IPS DF 4.7 (cell line): ENCODE data around the gene CNNM1.
A peak's percentile ranks its signal among the peaks of the same experiment; 100 is the strongest.

Experiments
- DNase-seq: peaks from one replicate; pipeline ENCODE4 v3.0.0-alpha.2; 2013; ENCODE audit warnings: low spot score; ENCODE audit errors: extremely low read depth

Gene CNNM1

DNA sequence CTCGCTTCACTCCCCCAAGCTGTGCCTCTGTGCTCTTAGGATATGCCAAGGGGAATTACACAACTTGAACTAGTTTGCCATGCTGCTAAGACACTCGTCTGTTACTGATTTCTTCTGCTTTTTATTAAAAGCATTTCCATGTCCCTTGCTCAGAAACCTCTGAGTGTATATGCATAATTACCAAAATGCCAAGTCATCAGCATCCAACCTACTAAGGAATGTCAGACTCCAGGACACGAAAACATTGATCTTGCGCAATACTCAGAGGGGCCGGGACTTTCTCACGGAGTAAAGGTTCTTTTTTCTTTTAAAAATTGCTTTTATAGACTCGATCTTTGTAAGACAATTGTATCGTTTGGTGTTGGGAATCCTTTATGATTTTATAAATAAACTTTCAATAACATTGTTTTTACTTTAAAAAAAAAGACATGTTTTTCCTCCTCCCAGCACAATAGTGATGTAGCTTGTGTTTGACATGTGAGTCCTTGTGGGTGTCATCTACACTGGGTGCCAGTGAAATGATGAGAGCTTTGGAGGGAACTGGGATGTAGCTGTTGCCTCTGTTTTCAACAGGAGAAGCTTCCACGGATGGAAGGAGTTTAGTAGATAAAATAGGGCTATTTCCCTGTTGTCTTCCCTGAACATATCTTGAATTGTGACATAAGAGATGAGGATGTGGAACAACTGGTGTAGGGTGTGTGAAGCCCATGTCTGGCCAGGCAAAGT is 43.6 kb downstream of the CNNM1 start:
- DNase-seq, result no peak

DNA sequence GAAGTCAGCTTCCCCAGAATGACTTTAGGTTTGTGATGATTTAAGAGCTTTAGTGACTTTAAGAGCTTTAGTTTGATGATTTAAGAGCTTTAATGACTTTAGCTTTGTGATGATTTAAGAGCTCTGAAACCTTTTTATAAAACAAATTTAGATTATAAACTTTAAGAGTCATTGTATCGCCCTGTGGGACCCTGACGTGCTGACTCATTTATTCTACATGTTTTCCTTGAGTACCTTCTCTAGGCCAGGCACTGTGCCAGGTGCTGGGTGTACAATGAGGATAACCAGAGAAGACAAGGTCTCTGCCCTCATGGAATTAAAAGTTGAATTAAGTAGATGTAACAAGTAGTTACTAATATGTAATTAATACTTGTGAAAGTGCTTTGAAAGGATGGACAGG is 45.4 kb downstream of the CNNM1 start:
- DNase-seq, result no peak

DNA sequence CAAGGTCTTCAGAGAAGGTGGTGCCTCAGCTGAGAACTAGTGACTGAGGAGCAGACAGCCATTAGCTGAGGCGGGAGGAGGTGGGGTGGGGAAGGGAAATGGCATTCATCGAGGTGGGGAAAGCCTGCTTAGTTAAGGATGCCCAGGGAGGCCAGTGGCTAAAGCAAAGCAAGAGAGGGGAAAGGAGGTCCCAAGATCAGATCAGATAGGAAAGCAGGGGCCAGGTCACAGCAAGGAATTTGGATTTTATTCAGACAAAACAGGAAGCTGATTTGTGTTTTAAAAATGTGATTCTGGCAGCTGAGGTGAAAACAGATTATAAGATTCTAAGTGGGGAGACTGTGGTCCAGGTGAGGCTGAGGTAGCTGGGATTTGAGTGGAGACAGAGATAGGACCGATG is 45.8 kb downstream of the CNNM1 start:
- no peak for DNase-seq

DNA sequence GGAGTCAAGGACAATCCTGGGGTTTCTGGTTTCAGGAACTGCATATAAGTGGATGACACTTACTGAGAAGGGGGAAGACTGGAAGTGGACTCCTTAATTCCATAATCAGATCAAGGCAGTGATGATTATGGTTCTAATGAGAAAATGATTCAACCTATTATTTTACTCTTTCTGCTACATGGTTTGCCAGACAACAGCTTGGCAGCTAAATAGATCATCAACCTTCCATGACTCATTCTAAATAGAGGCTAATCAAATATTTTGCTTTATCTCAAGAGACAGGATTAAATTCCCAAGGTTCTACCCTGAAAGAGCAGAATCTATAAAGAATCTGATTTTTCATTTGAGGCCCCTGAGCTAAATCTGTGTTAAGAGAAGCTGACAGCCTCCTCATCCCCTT is 46.3 kb downstream of the CNNM1 start:
- no peak for DNase-seq

DNA sequence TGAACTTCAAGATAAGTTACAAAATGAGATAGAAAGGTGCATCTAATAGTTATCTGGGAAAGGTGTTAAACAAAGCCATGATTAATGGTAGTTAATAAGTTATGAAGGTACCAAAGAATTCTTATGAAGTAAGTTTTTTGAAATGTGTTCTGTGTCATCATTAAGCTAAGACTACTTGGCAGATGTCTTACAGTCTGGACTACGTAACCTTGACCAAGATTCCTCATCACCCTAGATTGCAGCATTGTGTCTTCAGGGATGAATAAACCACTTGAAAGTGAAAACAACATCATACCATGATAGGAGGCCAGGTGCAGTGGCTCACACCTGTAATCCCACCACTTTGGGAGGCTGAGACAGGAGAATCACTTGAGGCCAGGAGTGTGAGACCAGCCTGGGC is 53.0 kb downstream of the CNNM1 start:
- DNase-seq, result no peak

DNA sequence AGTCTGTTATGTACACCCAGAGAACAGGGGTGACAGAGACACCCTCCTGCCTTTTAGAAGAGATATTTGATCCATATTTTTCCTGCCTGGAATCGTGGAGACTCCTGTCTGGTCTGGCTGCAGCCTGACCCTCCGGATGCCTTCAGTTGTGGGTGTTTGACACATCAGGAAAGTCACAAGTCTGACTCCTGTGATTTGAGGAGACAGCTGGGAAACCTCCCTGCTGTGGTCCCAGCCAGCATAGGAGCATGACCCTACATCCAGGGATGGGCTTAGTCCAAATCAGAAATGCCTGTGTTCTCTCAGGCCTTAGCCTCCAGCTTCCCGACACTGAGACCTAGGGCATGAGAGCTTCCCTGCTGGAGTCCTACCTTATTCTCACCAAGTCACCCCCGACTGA is 57.9 kb downstream of the CNNM1 start:
- DNase-seq, result no peak

DNA sequence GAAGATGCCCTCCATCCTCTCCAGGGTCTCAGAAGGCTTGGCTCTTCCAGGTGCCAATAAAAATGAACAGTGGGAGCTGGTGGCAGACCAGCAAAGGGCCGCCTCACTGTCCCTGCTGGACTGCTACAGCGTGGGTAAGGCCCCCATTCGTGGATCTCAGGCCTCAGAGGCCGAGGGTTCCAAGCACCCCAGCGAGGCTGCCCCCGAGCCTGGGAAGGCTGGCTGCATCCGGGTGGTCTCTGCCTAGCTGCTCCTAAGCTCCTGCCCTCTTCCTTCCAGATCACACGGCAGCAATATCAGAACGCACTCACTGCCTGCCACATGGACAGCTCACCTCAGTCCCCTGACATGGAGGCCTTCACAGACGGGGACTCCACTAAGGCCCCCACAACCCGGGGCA is 58.4 kb downstream of the CNNM1 start:
- DNase-seq, result no peak

DNA sequence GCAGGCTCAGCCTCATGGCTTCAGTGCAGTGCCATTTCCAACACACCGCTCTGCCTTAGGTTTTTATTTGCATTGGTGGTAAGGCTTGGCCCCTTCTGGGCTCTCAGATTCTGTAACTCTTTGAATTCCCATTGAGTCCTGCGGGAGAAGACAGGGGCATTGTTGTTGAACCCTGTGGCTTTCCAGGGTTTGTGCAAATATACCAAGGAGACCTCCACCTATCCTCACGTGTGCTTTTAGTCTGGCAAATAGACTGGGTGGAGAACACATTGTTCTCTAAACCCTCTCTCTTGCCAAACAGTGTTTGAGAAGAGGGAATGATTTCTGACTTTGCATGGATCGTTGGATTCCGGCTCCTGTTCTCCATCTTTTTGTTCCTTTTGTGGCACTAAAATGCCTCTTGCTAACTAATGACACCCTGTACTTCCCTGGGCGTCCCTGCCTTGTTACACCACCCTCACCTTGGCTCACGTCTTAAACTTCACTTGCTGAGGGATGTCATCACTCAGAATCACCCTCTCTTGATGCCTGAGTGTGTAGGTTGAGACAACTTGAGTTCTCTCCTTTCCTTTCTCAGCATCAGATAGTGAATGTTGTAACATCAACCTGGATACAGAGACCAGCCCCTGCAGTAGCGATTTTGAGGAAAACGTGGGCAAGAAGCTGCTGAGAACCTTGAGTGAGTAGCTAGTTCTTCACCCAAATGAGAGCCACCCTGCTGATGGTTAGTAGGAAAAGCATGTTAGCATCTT is 60.7 kb downstream of the CNNM1 start:
- no peak for DNase-seq

DNA sequence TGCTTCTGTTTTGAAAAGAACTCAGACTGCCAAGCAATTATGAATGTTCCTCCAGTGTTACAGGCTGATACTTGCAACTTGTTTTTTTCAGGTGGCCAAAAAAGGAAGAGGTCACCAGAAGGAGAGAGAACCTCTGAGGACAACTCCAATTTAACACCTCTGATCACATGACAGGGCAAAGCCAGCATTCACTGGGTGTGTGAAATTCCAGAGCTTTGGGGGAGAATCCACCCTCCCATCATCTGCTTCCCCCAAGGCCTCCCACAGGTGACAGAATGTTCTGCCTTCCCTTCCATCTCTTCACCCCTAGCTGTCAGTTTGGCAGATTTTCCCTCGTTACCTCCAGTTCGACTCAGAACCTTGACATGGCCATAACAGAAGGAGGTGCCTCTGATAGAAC is 62.2 kb downstream of the CNNM1 start:
- no peak for DNase-seq

DNA sequence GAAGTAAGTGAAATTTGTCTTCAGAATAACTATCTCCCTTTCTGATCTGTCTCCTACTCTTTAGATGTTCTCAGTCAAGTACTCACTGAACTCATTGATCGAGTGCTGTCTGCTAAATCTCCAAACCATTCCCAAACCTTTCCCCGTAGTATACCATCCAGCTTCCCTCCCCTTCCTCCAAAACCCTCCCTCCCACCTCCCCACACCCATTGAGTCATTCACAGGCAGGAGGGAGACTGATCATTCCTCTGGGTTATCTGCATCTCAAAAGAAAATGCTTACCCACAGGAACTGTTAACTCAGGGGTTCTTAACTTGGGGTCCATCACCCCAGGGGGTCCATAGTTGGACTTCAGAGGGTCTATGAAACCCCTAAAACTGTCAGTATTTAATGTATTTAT is 63.9 kb downstream of the CNNM1 start:
- DNase-seq, result peak; percentile 33

DNA sequence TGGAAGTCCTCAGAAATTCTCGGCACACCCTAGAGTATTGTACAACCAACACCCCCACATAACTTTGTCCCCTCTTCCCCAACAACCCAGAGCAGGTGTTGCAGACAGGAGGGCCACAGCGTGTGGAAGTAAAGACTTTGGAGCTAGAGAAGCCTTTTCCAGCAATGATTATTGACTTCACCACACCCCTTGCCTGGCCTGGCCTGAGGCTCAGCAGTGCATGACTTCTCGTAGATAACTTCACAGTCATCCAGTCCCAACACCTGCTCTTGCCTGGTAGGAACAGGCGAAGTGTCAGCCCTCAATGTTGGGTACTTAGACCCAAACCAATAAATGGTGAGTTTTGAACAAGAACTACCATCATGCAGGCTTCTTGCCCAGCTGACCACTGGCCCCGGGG is 64.5 kb downstream of the CNNM1 start:
- no peak for DNase-seq

DNA sequence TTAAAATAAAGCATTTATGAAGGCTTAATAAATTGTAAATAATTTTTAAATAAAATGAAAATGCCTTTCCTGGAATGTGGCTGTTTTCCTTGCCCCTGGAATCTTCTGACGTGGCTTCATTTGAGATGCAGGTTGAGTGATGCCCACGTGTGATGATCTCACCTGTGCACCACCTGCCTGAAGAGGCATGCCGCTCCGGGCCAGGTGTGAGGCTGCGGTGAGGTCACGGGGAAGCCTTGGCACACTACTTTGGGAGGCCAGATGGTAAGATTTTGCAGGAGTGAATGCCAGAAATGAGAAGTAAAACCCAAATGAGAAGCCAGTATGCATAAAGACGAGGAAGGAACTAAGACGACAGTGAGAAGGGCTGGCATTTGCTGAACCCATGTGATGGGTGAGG is 65.1 kb downstream of the CNNM1 start:
- no peak for DNase-seq

DNA sequence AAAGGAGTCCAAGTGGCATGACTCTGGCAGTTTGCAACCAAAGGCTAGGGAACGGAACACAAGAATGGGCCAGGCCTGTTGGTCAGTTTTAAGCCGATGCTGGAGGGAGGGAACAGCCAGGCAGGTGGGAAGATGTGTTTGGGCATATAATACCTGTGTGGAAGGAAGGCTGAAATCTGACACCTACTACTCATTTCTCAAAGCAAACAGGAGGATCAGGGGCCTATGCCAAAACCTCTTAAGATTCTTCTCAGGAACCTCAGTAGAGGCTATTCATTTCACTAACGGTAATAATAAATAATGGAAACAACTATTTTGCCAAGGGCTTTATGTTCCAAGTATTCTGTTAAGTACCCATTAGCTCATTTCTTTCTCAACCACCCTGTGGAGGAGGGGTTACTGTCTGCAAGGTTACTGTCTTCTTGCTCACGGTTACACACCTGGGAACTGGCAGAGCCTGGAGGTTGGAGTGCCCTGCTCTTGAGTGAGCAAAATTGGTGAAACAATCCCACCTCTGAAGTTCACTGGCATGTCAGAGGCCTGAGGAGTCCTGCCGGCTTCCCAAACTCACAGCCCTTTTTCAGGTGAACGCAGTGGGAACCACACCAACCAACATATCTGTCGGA is 65.7 kb downstream of the CNNM1 start:
- no peak for DNase-seq

DNA sequence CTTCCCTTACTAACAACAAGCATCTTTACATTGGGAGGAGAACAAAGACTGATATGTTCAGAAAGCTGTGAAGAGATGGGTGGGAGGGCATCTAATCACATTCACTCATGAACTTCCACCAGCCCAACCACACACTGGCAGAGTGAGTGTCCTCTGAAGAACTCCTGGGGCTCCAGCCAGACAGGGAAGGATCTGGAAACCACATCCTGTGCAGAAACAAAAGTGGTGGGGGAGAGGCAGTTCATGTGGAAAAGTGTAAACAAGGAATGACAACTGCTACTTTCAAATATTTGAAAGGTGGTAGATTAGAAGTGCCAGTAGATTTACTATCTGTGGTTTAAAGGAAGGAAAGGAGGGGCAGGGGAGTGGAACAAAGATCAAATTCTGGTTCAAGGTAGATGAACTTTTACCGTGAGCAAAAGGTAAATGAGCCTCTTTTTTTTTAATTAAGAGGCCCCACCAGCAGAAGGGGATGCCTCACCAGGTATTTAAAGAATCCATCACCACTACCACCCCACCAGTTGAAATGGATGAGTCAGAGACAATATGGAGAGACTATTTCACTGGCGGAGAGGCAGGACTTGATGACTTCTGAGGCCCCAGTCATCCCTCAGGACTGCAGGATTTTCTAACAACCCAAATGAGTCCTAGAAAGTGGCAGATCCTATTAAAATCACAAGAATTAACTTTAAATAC is 66.7 kb downstream of the CNNM1 start:
- no peak for DNase-seq

DNA sequence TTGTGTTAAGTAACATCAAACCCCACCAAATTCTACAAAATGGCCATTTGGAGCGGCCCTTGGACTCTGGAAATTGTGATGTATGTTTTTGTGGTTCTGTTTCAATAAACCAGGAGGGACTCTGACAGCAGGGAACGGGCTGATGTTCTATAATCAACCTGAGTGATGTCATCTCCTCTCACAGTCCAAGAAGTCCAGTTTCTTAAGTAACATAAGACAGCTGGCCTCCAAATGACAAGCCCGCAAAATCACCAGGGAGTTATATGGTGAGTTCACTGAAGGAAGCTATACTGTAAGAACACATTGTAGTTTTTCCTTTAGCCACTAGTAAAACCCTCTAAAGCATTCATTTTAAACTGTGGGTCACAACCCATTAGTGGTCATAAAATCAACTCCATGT is 67.3 kb downstream of the CNNM1 start:
- DNase-seq, result no peak

DNA sequence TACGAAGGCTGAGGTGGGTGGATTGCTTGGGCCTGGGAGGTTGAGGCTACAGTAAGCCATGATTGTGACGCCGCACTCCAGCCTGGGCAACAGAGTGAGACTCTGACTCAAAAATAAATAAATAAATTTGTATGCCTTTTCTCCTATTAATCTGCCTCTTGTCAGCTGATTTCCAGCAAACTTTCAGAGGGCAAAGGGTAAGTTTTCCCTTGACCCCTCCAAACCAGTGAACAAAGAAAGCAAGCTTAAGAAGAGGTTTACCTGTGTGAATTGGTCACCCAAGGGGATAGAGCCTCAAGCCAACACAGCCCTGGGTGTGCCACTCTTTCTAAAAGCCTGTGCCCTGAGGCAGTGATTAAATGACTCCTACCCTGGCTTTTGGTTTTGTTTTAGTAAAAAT is 70.5 kb downstream of the CNNM1 start:
- no peak for DNase-seq

DNA sequence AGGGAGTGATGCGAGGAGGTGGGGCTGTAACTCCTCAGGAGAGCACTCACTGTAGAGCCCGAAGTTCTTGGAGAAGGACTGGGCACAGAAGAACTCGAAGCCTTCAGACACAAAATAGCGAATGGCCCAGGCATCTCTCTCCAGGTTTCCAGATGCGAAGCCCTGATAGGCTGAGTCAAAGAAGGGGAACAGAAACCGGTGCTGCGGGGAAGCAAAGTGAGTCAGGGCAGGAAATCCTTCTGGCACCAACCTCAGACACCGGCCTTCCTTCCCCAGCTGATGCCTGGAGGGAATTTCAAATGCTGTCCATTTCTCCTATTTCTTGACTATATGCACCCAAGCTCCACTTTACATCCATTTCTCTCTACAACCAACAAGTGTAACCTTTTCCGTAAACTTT is 74.5 kb downstream of the CNNM1 start:
- DNase-seq, result no peak

DNA sequence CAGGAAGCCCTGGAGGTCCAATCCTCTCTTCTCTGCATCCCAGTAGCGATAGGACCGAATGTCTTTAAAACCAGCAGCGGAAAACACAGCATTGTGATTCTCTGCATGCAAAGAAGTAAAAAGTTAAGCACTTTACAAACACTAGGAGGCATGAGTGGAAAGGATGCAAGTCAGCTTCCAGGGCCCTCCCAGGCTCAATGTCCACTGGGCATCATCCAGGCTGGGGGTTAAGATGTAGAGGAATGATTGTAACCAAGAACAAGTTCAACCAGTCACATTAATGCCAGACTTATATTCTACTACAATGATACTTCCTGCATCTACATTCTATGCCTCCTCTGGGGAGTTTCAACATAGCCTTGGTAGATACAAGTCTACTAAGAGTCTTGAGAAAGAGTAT is 77.0 kb downstream of the CNNM1 start:
- DNase-seq, result no peak

DNA sequence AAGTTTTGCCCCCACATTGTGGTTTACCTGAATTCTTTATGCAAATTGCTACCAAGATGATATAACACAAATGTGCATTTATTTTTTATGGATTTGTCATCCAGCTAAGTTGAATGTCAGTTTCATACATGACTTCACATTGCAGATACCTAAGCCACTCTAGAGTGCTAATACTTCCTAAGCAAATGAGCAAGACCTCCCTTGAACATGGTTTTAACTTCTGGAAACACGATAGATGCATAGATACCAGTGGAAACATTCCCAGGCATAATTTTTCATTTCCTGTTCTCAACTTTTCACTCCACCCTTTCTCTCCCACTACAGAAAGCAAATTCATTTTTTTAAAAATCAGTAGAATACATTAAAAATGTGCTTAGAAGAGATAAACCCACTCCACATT is 81.0 kb downstream of the CNNM1 start:
- DNase-seq, result no peak

DNA sequence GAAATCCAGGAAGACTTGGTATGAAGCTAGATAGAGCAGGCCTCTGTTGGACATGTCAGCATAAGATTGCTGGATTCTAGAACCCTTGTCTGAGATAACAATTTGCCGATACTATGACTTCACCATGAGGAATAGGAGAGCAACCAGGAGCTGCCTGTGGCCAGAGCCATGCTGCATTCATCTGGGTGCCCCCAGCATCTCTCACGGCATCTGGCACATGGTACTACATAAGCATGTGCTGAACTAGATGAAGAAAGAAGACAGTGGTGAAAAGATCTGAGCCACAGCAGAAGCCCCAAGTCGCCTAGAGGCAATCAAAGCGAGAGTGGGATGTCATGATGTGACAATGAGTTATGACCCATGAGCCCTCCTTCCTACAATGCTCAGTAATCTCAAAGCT is 81.7 kb downstream of the CNNM1 start:
- no peak for DNase-seq

DNA sequence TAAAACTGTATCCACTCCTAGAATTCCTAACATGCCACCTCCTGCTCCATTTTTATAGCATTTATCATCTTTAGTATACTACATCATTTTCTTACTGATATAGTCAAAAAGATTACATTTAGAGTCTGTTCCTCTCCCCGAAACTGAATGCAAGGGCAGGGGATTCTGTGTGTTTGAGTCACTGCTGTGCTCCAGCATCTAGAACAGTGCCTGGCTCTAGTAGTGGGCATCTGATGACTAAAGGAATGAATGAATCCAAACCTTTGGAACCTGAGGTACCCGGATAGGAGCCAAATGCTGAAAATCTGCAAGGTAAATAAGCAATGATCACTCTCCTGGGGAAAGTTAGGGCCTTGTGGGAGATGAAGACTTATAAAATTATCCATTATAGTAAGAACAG is 82.4 kb downstream of the CNNM1 start:
- no peak for DNase-seq

DNA sequence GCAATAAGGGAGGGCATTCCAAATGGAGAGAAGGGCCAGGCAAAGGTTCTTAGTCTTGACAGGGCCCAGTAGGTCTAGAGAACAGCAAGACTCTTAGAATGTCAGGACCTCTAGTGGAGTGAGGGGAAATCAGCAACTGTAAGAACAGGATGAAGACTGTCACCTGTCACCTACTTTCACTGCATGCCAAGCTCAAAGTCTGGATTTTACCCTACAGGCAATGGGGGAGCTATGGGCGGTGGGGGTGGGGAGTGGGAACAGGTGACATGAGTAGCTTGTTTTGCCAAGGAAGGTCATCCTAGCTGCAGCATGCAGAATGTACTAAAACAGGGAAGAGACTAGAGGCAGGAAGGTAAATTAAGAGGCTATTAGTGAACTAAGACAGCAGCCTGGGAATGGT is 82.9 kb downstream of the CNNM1 start:
- DNase-seq, result no peak
